Spleen (tissue), 7 donors: ENCODE data around the gene CACNB2.
"Not testable (repeated sequence)": the region's sequence is repeated elsewhere in the genome, so short reads cannot be mapped to it uniquely, and the experiment has no call there.

ENCODE experiments used
- CTCF ChIP-seq, 11 experiments: fragments of 200-600 bp in 7 of 11; fragments of 450-650 bp in 4 of 11; sonication (generic) in 4 of 11; IDR thresholded peaks in 8 of 11; conservative IDR thresholded peaks in 3 of 11; 1 replicate in 7 of 11; 2 replicates in 4 of 11; pipeline versions ENCODE4 v1.4.0 to v1.8.0; 2016 to 2021; ENCODE audit warnings: antibody characterized with exemption in 11 of 11, inconsistent platforms in 4 of 11, mild to moderate bottlenecking in 1 of 11
- POLR2A ChIP-seq, 3 donors: fragments of 450-650 bp; IDR thresholded peaks; one replicate each; pipeline ENCODE4 v1.5.1; 2017; ENCODE audit warnings: antibody characterized with exemption in 3 of 3, mild to moderate bottlenecking in 1 of 3
- POLR2AphosphoS5 ChIP-seq, 3 donors: sonication (generic); formaldehyde crosslinking; IDR thresholded peaks; one replicate each; pipeline ENCODE4 v1.5.1; 2017; ENCODE audit warnings: antibody characterized with exemption in 3 of 3
- donor health status: DM: no; HTN: no; CAD: no; lungs with moderate emphysema.
- donor health status: DM: no; HTN: no; CAD: no.
- donor health status: DM: no; HTN: no; CAD: no.

GRCh38 chr10:18445635-18446034 is 305.4 kb downstream of the CACNB2 start:
- TF ChIP-seq POLR2A (IDR thresholded peaks at IDR 0.05); CTCF (IDR thresholded peaks at IDR 0.05 in 8 of 11, conservative IDR thresholded peaks at IDR 0.05 in 3 of 11); POLR2AphosphoS5 (IDR thresholded peaks at IDR 0.05): not testable (repeated sequence)
